ENCODE measurements around the gene MYO5C. TPM values are rescaled to one million over a fixed set of nuclear protein-coding genes. Genes with fewer than 3 reads are reported as not detected.
A peak's percentile ranks its signal among the peaks of the same experiment; 100 is the strongest.

MYO5C gene
- total and polyA plus RNA-seq, 2 of the 8 experiments (the other 6 are each of a cell fraction or from before 2014, with no cell fraction given): 8.2 to 26.7 TPM

DNA sequence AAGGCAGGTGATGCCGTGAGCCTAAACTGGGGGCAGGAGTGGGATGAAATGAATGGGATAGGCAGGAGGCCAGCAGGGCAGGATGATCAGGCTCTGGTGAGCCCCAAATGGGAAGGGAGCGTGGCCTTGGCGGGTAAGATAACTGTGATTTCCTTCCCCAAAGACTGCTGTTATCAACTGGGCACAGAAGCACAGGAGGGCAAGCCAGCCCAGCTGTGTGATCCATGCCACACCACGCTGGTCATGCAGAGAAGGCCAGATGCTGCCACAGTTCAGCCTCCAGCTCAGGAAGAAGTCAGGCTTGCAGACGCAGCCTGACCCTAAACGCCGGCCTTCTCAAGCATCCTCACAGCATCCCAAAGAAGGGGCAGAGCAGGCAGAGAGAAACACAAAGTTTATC, 52.3 kb downstream of the MYO5C start:
- no peak overlapping the region for H2AK5ac ChIP-seq (ENCODE audit: low read depth, low read length)
- no peak overlapping the region for H3K14ac ChIP-seq (ENCODE audit: insufficient read length)
- H2BK5ac ChIP-seq (ENCODE audit: low read depth, low read length): 0 out of 2 replicates have a peak overlapping the region, but pooled peaks have one; percentile 35
- no peaks in the 10 kb centered on the region for H3K9me3 ChIP-seq (ENCODE audit: insufficient read depth in 2 of 2, low read depth in 1 of 2, low read length in 1 of 2)
- H3K27me3 ChIP-seq (replicated peaks in 1 of 4; ENCODE audit: control insufficient read depth in 3 of 4, extremely low read depth in 1 of 4, insufficient read depth in 3 of 4, low read length in 3 of 4): no peaks in the 10 kb centered on the region
- no peak overlapping the region for H3K4ac ChIP-seq (replicated peaks; ENCODE audit: insufficient read length, low read depth, low read length)
- FAIRE-seq (no peak), DNase-seq (ENCODE audit: low read depth in 1 of 2, low spot score in 2 of 2) (no peak)
- H2BK12ac ChIP-seq (ENCODE audit: low read depth, low read length): no peak overlapping the region
- TF ChIP-seq POU5F1 (IDR thresholded peaks at IDR 0.05; ENCODE audit: low read depth, low read length): no peak
- TF ChIP-seq SIX5 (IDR thresholded peaks at IDR 0.05; ENCODE audit: low read depth, low read length): no peak
- TF ChIP-seq, protein P1, sequence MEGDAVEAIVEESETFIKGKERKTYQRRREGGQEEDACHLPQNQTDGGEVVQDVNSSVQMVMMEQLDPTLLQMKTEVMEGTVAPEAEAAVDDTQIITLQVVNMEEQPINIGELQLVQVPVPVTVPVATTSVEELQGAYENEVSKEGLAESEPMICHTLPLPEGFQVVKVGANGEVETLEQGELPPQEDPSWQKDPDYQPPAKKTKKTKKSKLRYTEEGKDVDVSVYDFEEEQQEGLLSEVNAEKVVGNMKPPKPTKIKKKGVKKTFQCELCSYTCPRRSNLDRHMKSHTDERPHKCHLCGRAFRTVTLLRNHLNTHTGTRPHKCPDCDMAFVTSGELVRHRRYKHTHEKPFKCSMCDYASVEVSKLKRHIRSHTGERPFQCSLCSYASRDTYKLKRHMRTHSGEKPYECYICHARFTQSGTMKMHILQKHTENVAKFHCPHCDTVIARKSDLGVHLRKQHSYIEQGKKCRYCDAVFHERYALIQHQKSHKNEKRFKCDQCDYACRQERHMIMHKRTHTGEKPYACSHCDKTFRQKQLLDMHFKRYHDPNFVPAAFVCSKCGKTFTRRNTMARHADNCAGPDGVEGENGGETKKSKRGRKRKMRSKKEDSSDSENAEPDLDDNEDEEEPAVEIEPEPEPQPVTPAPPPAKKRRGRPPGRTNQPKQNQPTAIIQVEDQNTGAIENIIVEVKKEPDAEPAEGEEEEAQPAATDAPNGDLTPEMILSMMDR (IDR thresholded peaks at IDR 0.05; ENCODE audit: control extremely low read depth in 1 of 3, insufficient read depth in 1 of 3, low read depth in 1 of 3, low read length in 3 of 3): no peak
- TF ChIP-seq PHF8 (conservative IDR thresholded peaks at IDR 0.05; ENCODE audit: low read depth, low read length): no peak
- no peak for TF ChIP-seq GABPA (IDR thresholded peaks at IDR 0.05; ENCODE audit: borderline replicate concordance, insufficient read depth, low read length)
- TF ChIP-seq KDM5A (IDR thresholded peaks at IDR 0.05; ENCODE audit: low read length): no peak
- TF ChIP-seq, protein P2, sequence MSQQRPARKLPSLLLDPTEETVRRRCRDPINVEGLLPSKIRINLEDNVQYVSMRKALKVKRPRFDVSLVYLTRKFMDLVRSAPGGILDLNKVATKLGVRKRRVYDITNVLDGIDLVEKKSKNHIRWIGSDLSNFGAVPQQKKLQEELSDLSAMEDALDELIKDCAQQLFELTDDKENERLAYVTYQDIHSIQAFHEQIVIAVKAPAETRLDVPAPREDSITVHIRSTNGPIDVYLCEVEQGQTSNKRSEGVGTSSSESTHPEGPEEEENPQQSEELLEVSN (IDR thresholded peaks at IDR 0.05): no peak
- TF ChIP-seq SIRT6 (IDR thresholded peaks at IDR 0.05; ENCODE audit: low read length): no peak
- TF ChIP-seq NRF1 (IDR thresholded peaks at IDR 0.05; ENCODE audit: low read depth, low read length): no peak
- no peak overlapping the region for H2BK15ac ChIP-seq (ENCODE audit: low read length)
- H2AFZ ChIP-seq (ENCODE audit: low read length): no peak overlapping the region
- H3K23me2 ChIP-seq (ENCODE audit: low read depth, low read length): no peaks in the 10 kb centered on the region
- H4K8ac ChIP-seq (ENCODE audit: extremely low read depth, insufficient read depth, low read length): no peak overlapping the region
- H3K23ac ChIP-seq (ENCODE audit: insufficient read length): no peak overlapping the region
- peaks cover 0 to 2% of the 10 kb centered on the region in 2 experiments for H4K20me1 ChIP-seq (replicated peaks in 1 of 2; ENCODE audit: control insufficient read depth in 1 of 2, insufficient read depth in 2 of 2, low read length in 2 of 2)
- peaks cover 11 to 66% (median 35%) of the 10 kb centered on the region in 4 experiments; a peak in 6 of 8 replicates for H3K36me3 ChIP-seq (ENCODE audit: control insufficient read depth in 2 of 4, insufficient read depth in 4 of 4, low read length in 3 of 4)
- no peak overlapping the region for H3K27ac ChIP-seq (ENCODE audit: low read depth, low read length)
- H3K9ac ChIP-seq (replicated peaks in 1 of 4; ENCODE audit: extremely low read depth in 1 of 4, low read depth in 3 of 4, low read length in 3 of 4): no peak overlapping the region
- 93% methylated on average over 7 of the region's 7 CpGs; no CpG with 5 or more reads in 1 of the 2 experiments for WGBS, 2 experiments (ENCODE audit: extremely low coverage in 1 of 2, insufficient coverage in 1 of 2, insufficient read length in 1 of 2, insufficient replicate concordance in 2 of 2, low coverage in 1 of 2, low lambda C conversion rate in 2 of 2, missing lambda C conversion rate in 1 of 2)
- no peak overlapping the region for H3K4me3 ChIP-seq (ENCODE audit: extremely low read depth in 1 of 4, insufficient read depth in 2 of 4, low read depth in 3 of 4, low read length in 4 of 4)
- H2BK120ac ChIP-seq (replicated peaks; ENCODE audit: low read depth, low read length): no peak overlapping the region
- no peak overlapping the region for H3K18ac ChIP-seq (ENCODE audit: extremely low read depth, low read length)
- no peak overlapping the region for H2BK20ac ChIP-seq (ENCODE audit: low read length)
- H3K79me1 ChIP-seq (ENCODE audit: low read depth, low read length): no peaks in the 10 kb centered on the region
- H3K4me2 ChIP-seq (ENCODE audit: insufficient read depth in 1 of 2, low read depth in 2 of 2, low read length in 2 of 2): no peak overlapping the region
- no peak overlapping the region for H4K91ac ChIP-seq (replicated peaks; ENCODE audit: insufficient read length, low read length)
- no peak overlapping the region for H3K56ac ChIP-seq (replicated peaks; ENCODE audit: insufficient read length, low read depth, low read length)
- ChIA-PET POLR2A (ENCODE audit: partially characterized antibody) (no interaction called here), CTCF (ENCODE audit: partially characterized antibody) (interaction anchor here (1.0 to 1.2 kb wide), 2 partner anchors 16 to 85 kb away, joined by 3 read pairs; no protein-coding TSS in a partner anchor)
- no peak overlapping the region for H4K5ac ChIP-seq (ENCODE audit: insufficient read length, low read depth, low read length)
- no peaks in the 10 kb centered on the region for H3K79me2 ChIP-seq (ENCODE audit: control insufficient read depth in 1 of 2, insufficient read depth in 2 of 2, low read length in 2 of 2)
- no peaks in the 10 kb centered on the region for H3K4me1 ChIP-seq (replicated peaks in 1 of 4; ENCODE audit: control insufficient read depth in 3 of 4, insufficient read depth in 4 of 4, low read length in 3 of 4)

All from H1 (cell line).